Endodermal cell (in vitro differentiated cells): Measurements from ENCODE around the gene STRADA. TPM values are rescaled to one million over a fixed set of nuclear protein-coding genes. Genes with fewer than 3 reads are reported as not detected.
A peak's percentile ranks its signal among the peaks of the same experiment; 100 is the strongest.

Source experiments
- DNase-seq: peaks from one replicate; pipeline ENCODE4 v3.0.0-alpha.2; 2017
- H3K27ac ChIP-seq: 2 replicates; pipeline ENCODE4 v1.5.1; 2013; ENCODE audit warnings: mild to moderate bottlenecking, low read depth, low read length, moderate library complexity
- H3K27me3 ChIP-seq: 2 replicates; pipeline ENCODE4 v1.6.1; 2013; ENCODE audit warnings: mild to moderate bottlenecking, low read length, moderate library complexity; ENCODE audit not compliant: insufficient read depth, control insufficient read depth, poor library complexity, severe bottlenecking
- H3K36me3 ChIP-seq: 2 replicates; pipeline ENCODE4 v1.7.0; 2013; ENCODE audit warnings: mild to moderate bottlenecking, low read length, moderate library complexity; ENCODE audit not compliant: control insufficient read depth, insufficient read depth
- H3K4me1 ChIP-seq: one replicate; pipeline ENCODE4 v1.7.0; 2013; ENCODE audit warnings: low read length; ENCODE audit not compliant: control insufficient read depth, insufficient read depth
- H3K4me3 ChIP-seq: 2 replicates; pipeline ENCODE4 v1.5.1; 2013; ENCODE audit warnings: mild to moderate bottlenecking, low read length, moderate library complexity
- H3K9ac ChIP-seq: 2 replicates; pipeline ENCODE4 v1.6.1; 2013; ENCODE audit warnings: mild to moderate bottlenecking, low read length, moderate library complexity; ENCODE audit not compliant: poor library complexity, severe bottlenecking; ENCODE audit errors: extremely low read depth
- H3K9me3 ChIP-seq: 2 replicates; pipeline ENCODE4 v1.6.1; 2013; ENCODE audit warnings: mild to moderate bottlenecking, low read length, moderate library complexity; ENCODE audit not compliant: control insufficient read depth
- H3K27ac Mint-ChIP-seq: 2 replicates; pipeline ENCODE4 v1.8.0; 2020; ENCODE audit warnings: mixed read lengths
- H3K27me3 Mint-ChIP-seq: 2 replicates; pipeline ENCODE4 v1.8.0; 2021; ENCODE audit warnings: mild to moderate bottlenecking, mixed read lengths; ENCODE audit not compliant: insufficient read depth
- H3K36me3 Mint-ChIP-seq: 2 replicates; pipeline ENCODE4 v1.8.0; 2020; ENCODE audit warnings: low read depth, mixed read lengths
- H3K4me1 Mint-ChIP-seq: 2 replicates; pipeline ENCODE4 v1.8.0; 2020; ENCODE audit warnings: mixed read lengths
- H3K4me3 Mint-ChIP-seq: 2 replicates; pipeline ENCODE4 v1.8.0; 2020; ENCODE audit warnings: mild to moderate bottlenecking, moderate library complexity, mixed read lengths
- H3K9me3 Mint-ChIP-seq: 2 replicates; pipeline ENCODE4 v1.8.0; 2020; ENCODE audit warnings: mild to moderate bottlenecking, mixed read lengths
- CTCF ChIP-seq: fragments of 200-600 bp; sonication (generic); conservative IDR thresholded peaks from 2 replicates; pipeline ENCODE4 v1.5.0; 2021; ENCODE audit warnings: antibody characterized with exemption, mild to moderate bottlenecking
- WGBS, 2 experiments: methylation state at CpG; one replicate each; pipeline versions ENCODE4 v1.1.5 to v1.1.7; 2013; ENCODE audit warnings: missing lambda C conversion rate in 2 of 2, mixed read lengths in 1 of 2; ENCODE audit not compliant: insufficient coverage in 1 of 2, insufficient read length in 1 of 2; 5-methylcytosine and 5-hydroxymethylcytosine counted together
- total RNA-seq, 2 donors: library from RNA; stranded (reverse); fragmentation: NEBNext Ultra II Directional in 1 of 2; extraction: Animal tissue kit (Norgen Biotek cat#: 25700) in 1 of 2; gene quantifications; 2 replicates in 1 of 2; 3 replicates in 1 of 2; pipeline ENCODE4 v1.2.1, GENCODE V29; 2021

The STRADA gene
- total RNA-seq, 2 donors from 2014 or later, result 49.7 to 73.1 TPM

- no peak overlapping the region for H3K27ac ChIP-seq
- peak; percentile 42 for DNase-seq
- peaks cover 19% of the 10 kb centered on the region for H3K36me3 ChIP-seq
- H3K9ac ChIP-seq, result no peak overlapping the region
- H3K4me3 Mint-ChIP-seq, result no peak overlapping the region
- no peaks in the 10 kb centered on the region for H3K9me3 Mint-ChIP-seq
- H3K4me1 ChIP-seq, result peaks cover under 1% of the 10 kb centered on the region
- WGBS, 2 experiments, result 94 to 98% methylated on average over 9 to 15 of the region's 16 CpGs
- no peaks in the 10 kb centered on the region for H3K27me3 Mint-ChIP-seq
- TF ChIP-seq CTCF, result no peak
- peak overlapping the region; percentile 24 for H3K27ac Mint-ChIP-seq
- H3K27me3 ChIP-seq, result no peaks in the 10 kb centered on the region
- H3K4me1 Mint-ChIP-seq, result peaks cover 21% of the 10 kb centered on the region
- H3K9me3 ChIP-seq, result no peaks in the 10 kb centered on the region
- H3K36me3 Mint-ChIP-seq, result peaks cover 24% of the 10 kb centered on the region
- no peak overlapping the region for H3K4me3 ChIP-seq
These were observed 37.9 kb downstream of the STRADA start for GRCh38 chr17:63703556-63704258.

- H3K9me3 Mint-ChIP-seq, result no peaks in the 10 kb centered on the region
- no peak overlapping the region for H3K27ac ChIP-seq
- peaks cover 21% of the 10 kb centered on the region for H3K4me1 Mint-ChIP-seq
- no peaks in the 10 kb centered on the region for H3K27me3 ChIP-seq
- no peaks in the 10 kb centered on the region for H3K9me3 ChIP-seq
- no peak overlapping the region for H3K9ac ChIP-seq
- peaks cover 12% of the 10 kb centered on the region for H3K36me3 ChIP-seq
- H3K4me1 ChIP-seq, result peaks cover 5% of the 10 kb centered on the region
- H3K4me3 Mint-ChIP-seq, result no peak overlapping the region
- WGBS, 2 experiments, result 87 to 93% methylated on average over 3 to 5 of the region's 5 CpGs
- H3K4me3 ChIP-seq, result no peak overlapping the region
- no peak for TF ChIP-seq CTCF
- peaks cover 19% of the 10 kb centered on the region for H3K36me3 Mint-ChIP-seq
- DNase-seq, result no peak
- no peak overlapping the region for H3K27ac Mint-ChIP-seq
- no peaks in the 10 kb centered on the region for H3K27me3 Mint-ChIP-seq
These were observed 38.6 kb downstream of the STRADA start for GRCh38 chr17:63703029-63703428.

DNA sequence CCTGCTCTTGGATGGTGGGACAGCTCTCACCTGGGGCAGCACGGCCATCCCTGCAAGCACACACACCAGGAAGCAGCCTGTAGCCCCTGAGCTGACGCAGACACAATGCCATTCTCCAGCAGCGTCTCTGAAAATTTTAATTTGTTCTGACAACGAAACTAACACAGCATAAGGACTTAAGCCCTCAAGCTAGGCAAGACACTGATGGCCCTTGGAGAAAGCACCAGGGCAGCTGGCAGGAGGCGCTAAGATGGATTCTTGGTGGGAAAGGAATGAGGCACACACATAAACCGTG is 38.9 kb downstream of the STRADA start:
- Mint-ChIP-seq H3K4me1 (peaks cover 24% of the 10 kb centered on the region), H3K36me3 (peaks cover 19% of the 10 kb centered on the region), H3K9me3 (no peaks in the 10 kb centered on the region), H3K4me3 (peak overlapping the region; percentile 30), H3K27me3 (no peaks in the 10 kb centered on the region), H3K27ac (no peak overlapping the region)
- Histone ChIP-seq H3K27me3 (no peaks in the 10 kb centered on the region), H3K4me1 (peaks cover 5% of the 10 kb centered on the region), H3K9ac (no peak overlapping the region), H3K27ac (no peak overlapping the region), H3K4me3 (no peak overlapping the region), H3K36me3 (peaks cover 15% of the 10 kb centered on the region), H3K9me3 (no peaks in the 10 kb centered on the region)
- peak; percentile 52 for DNase-seq
- no peak for TF ChIP-seq CTCF
- 90 to 95% methylated on average over 6 of the region's 6 CpGs for WGBS, 2 experiments
